DND-41 (cell line): Measurements from ENCODE around the gene C1orf74.

ENCODE experiments used
- ATAC-seq: fragments of 200-7000 bp; cut with Tn5 transposase; 3 replicates; pipeline ENCODE4 v1.9.1; 2021; ENCODE audit warnings: low read depth; ENCODE audit not compliant: insufficient read depth
- DNase-seq: peaks from one replicate; pipeline ENCODE4 v3.0.0-alpha.2; 2020
- H2AFZ ChIP-seq: 2 replicates; pipeline ENCODE4 v1.6.0; 2012; ENCODE audit warnings: low read depth, low read length
- H3K27ac ChIP-seq: 2 replicates; pipeline ENCODE4 v1.5.1; 2012; ENCODE audit warnings: low read length, inconsistent platforms
- H3K27me3 ChIP-seq: fragments of 200-600 bp; sonication (generic); 2 replicates; pipeline ENCODE4 v1.6.0; 2012; ENCODE audit warnings: low read length, mild to moderate bottlenecking, inconsistent platforms; ENCODE audit not compliant: insufficient read depth, poor library complexity
- H3K36me3 ChIP-seq: 2 replicates; pipeline ENCODE4 v1.5.1; 2012; ENCODE audit warnings: low read length, inconsistent platforms; ENCODE audit not compliant: insufficient read depth
- H3K4me1 ChIP-seq: 2 replicates; pipeline ENCODE4 v1.5.1; 2012; ENCODE audit warnings: mild to moderate bottlenecking, low read length; ENCODE audit not compliant: insufficient read depth
- H3K4me2 ChIP-seq: 2 replicates; pipeline ENCODE4 v1.6.0; 2012; ENCODE audit warnings: mild to moderate bottlenecking, moderate library complexity, low read length, inconsistent platforms; ENCODE audit not compliant: insufficient read depth
- H3K4me3 ChIP-seq, 2 experiments: fragments of 200-600 bp in 1 of 2; shearing (Covaris generic) in 1 of 2; 2 replicates each; pipeline ENCODE4 v1.5.1; 2012 to 2016; ENCODE audit warnings: inconsistent platforms in 2 of 2, low read length in 2 of 2, mild to moderate bottlenecking in 2 of 2, low read depth in 1 of 2, moderate library complexity in 1 of 2
- H3K79me2 ChIP-seq: 2 replicates; pipeline ENCODE4 v1.6.0; 2012; ENCODE audit warnings: low read length, inconsistent platforms; ENCODE audit not compliant: insufficient read depth
- H3K9ac ChIP-seq: 2 replicates; pipeline ENCODE4 v1.6.0; 2012; ENCODE audit warnings: low read depth, mild to moderate bottlenecking, inconsistent platforms, low read length, moderate library complexity
- H3K9me3 ChIP-seq: 2 replicates; pipeline ENCODE4 v1.5.1; 2012; ENCODE audit warnings: low read length, moderate library complexity, mild to moderate bottlenecking, inconsistent platforms; ENCODE audit not compliant: insufficient read depth, severe bottlenecking
- H4K20me1 ChIP-seq: 2 replicates; pipeline ENCODE4 v1.6.0; 2012; ENCODE audit warnings: low read length; ENCODE audit not compliant: insufficient read depth
- CTCF ChIP-seq: IDR thresholded peaks from 2 replicates; pipeline ENCODE4 v1.5.1; 2012; ENCODE audit warnings: borderline replicate concordance, low read length, moderate library complexity, mild to moderate bottlenecking; ENCODE audit not compliant: poor library complexity, severe bottlenecking; ENCODE audit errors: extremely low read depth
- EZH2 ChIP-seq: IDR thresholded peaks from 3 replicates; pipeline ENCODE4 v1.6.1; 2012; ENCODE audit warnings: borderline replicate concordance, low read depth, mild to moderate bottlenecking, moderate library complexity, low read length, inconsistent platforms; ENCODE audit not compliant: severe bottlenecking

C1orf74 gene

GRCh38 chr1:209784265-209785169, at the start of gene C1orf74:
C1orf74 (minus strand) TSS chr1:209784559; CDS start chr1:209783634, 925 bp downstream.
- Histone ChIP-seq H3K4me1 (peaks cover 17% of the 10 kb centered on the region), H3K4me3 (peak within 1 kb of the TSS; percentile 56 to 73; a peak in 3 of 4 replicates), H3K9ac (peak within 1 kb of the TSS; percentile 71), H3K27ac (peak within 1 kb of the TSS; percentile 86), H3K9me3 (no peaks in the 10 kb centered on the region), H3K4me2 (peak within 1 kb of the TSS; percentile 75), H3K79me2 (peaks cover 12% of the 10 kb centered on the region), H3K36me3 (peaks cover 21% of the 10 kb centered on the region), H3K27me3 (no peaks in the 10 kb centered on the region), H2AFZ (peak within 1 kb of the TSS; percentile 77), H4K20me1 (no peaks in the 10 kb centered on the region)
- DNase-seq (peak; percentile 99), ATAC-seq (peak; percentile 98)
- TF ChIP-seq EZH2 = no peak
- no peak for TF ChIP-seq CTCF

GRCh38 chr1:209831615-209832014, 47.3 kb upstream of the C1orf74 start:
- no peak overlapping the region for H3K4me3 ChIP-seq
- no peaks in the 10 kb centered on the region for H3K9me3 ChIP-seq
- no peaks in the 10 kb centered on the region for H3K27me3 ChIP-seq
- H2AFZ ChIP-seq = no peak overlapping the region
- TF ChIP-seq CTCF (no peak), EZH2 (no peak)
- peaks cover 69% of the 10 kb centered on the region for H3K36me3 ChIP-seq
- peaks cover 36% of the 10 kb centered on the region for H3K79me2 ChIP-seq
- H3K27ac ChIP-seq = no peak overlapping the region
- DNase-seq (no peak), ATAC-seq (no peak)
- no peak overlapping the region for H3K9ac ChIP-seq
- H4K20me1 ChIP-seq = no peaks in the 10 kb centered on the region
- H3K4me2 ChIP-seq = peak overlapping the region; percentile 18; the same call in 1 of the 2 replicates
- peaks cover 25% of the 10 kb centered on the region for H3K4me1 ChIP-seq

GRCh38 chr1:209830722-209831121, 46.4 kb upstream of the C1orf74 start:
- Histone ChIP-seq H4K20me1 (no peaks in the 10 kb centered on the region), H3K4me2 (no peak overlapping the region), H3K36me3 (peaks cover 61% of the 10 kb centered on the region), H3K27me3 (no peaks in the 10 kb centered on the region), H3K4me3 (no peak overlapping the region), H3K27ac (no peak overlapping the region), H3K4me1 (peaks cover 28% of the 10 kb centered on the region), H3K9me3 (no peaks in the 10 kb centered on the region), H3K79me2 (peaks cover 36% of the 10 kb centered on the region), H2AFZ (no peak overlapping the region), H3K9ac (no peak overlapping the region)
- ATAC-seq (no peak), DNase-seq (no peak)
- no peak for TF ChIP-seq EZH2
- no peak for TF ChIP-seq CTCF
